Kidney (tissue), 14 donors: ENCODE results near the gene B4GALT6. TPM values are rescaled to one million over a fixed set of nuclear protein-coding genes. Genes with fewer than 3 reads are reported as not detected.

Experiments used
- DNase-seq, 5 donors: peaks; one replicate each; pipeline ENCODE4 v3.0.0-alpha.2; 2013 to 2020
- FAIRE-seq: peaks from 2 replicates; lab custom pipeline; 2012; peaks lifted over from hg19 to GRCh38; lab: Jason Lieb, UNC
- H3K27ac ChIP-seq, 2 donors: one replicate each; pipeline ENCODE4 v1.7.0; 2013; ENCODE audit warnings: low read depth in 2 of 2, low read length in 2 of 2, inconsistent platforms in 1 of 2
- H3K27me3 ChIP-seq: one replicate; pipeline ENCODE4 v1.7.1; 2013; ENCODE audit warnings: low read length, inconsistent platforms; ENCODE audit not compliant: control insufficient read depth, insufficient read depth
- H3K36me3 ChIP-seq, 3 donors: one replicate each; pipeline versions ENCODE4 v1.7.0 to v1.7.1; 2013; ENCODE audit warnings: low read length in 3 of 3, control low read depth in 1 of 3, inconsistent platforms in 1 of 3; ENCODE audit not compliant: insufficient read depth in 3 of 3, control insufficient read depth in 2 of 3
- H3K4me1 ChIP-seq, 3 donors: one replicate each; pipeline versions ENCODE4 v1.7.0 to v1.7.1; 2013; ENCODE audit warnings: low read length in 3 of 3, inconsistent platforms in 1 of 3, low read depth in 1 of 3; ENCODE audit not compliant: control insufficient read depth in 2 of 3, insufficient read depth in 2 of 3
- H3K4me3 ChIP-seq, 3 donors: one replicate each; pipeline versions ENCODE4 v1.7.0 to v1.8.1; 2013; ENCODE audit warnings: low read length in 3 of 3, control low read depth in 1 of 3, inconsistent platforms in 1 of 3
- H3K9ac ChIP-seq, 3 donors: one replicate each; pipeline versions ENCODE4 v1.7.0 to v1.7.1; 2013; ENCODE audit warnings: low read length in 3 of 3, control low read depth in 1 of 3, inconsistent platforms in 1 of 3
- H3K9me3 ChIP-seq, 3 donors: one replicate each; pipeline versions ENCODE4 v1.7.0 to v1.7.1; 2013; ENCODE audit warnings: low read length in 3 of 3, control low read depth in 1 of 3, inconsistent platforms in 1 of 3; ENCODE audit not compliant: control insufficient read depth in 2 of 3, insufficient read depth in 1 of 3
- intact Hi-C: fragments of 100-400 bp; cut with DNase I; formaldehyde crosslinking; loops from one replicate; pipeline ENCODE4 v1.11.1; 2022
- polyA plus RNA-seq: library from polyadenylated mRNA; stranded (reverse); fragments of 350-450 nt; fragmentation: Illumina TruSeq; extraction: RNeasy Lipid Tissue Mini Kit (QIAGEN cat#74804); gene quantifications from one replicate; pipeline ENCODE4 v1.2.3, GENCODE V29; 2014; ENCODE audit warnings: low read depth, low replicate concordance; ENCODE audit not compliant: insufficient read depth
- total RNA-seq: library from RNA; stranded (reverse); fragmentation: NEBNext Ultra II Directional; extraction: Animal tissue kit (Norgen Biotek cat#: 25700); gene quantifications from one replicate; pipeline ENCODE4 v1.2.1, GENCODE V29; 2021
- TF ChIP-seq, protein P1 (sequence below): IDR thresholded peaks from 3 replicates; pipeline ENCODE4 v1.5.1; 2012; ENCODE audit warnings: mild to moderate bottlenecking, moderate library complexity, borderline replicate concordance; ENCODE audit not compliant: insufficient read depth; ENCODE audit errors: extremely low read depth
- donor health status: control.
- donor health status: control.
- donor health status: control.
- donor health status: control.
- donor health status: control.
- donor health status: DM: yes; HTN: yes; CAD: no.
- donor health status: Normal renal cell carcinoma (clear cell type).

B4GALT6 gene
- total and polyA plus RNA-seq, 2 donors from 2014 or later, result 2.1 to 4.2 TPM

DNA sequence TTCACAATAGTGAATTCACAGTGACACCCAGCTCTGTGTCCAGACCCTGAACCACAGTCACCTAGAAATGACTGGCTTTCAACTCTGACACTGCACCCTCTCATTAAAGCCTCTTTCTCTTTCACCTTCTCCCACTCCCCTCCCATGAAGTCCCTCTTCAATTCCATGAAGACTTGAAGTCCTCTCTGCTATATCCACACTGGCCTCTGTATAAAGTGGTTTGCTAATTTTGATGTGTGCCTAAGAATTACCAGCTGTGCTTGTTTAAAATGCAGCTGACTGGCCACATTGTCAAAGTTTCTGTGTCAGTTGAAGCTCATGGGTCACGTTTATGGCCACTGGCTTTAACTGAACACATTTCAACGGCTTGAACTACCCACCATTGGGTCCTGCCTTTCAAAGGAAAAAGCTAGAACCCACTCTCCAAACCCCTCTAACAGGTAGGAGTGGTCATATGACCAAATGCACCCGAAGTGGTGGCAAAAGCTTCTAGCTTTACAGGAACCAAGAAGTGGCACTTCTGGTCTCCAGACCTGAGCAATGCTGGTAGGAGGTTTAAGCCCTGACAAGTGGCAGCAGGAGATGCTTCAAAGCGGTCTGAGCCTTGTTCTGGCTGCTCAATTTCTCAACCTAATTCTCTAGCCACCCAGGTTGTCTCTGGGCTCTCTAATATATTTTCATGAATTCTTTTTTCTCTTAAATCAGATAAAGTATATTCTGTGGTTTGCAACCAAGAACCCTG is 34.2 kb downstream of the B4GALT6 start:
- Histone ChIP-seq H3K9me3 (no peaks in the 10 kb centered on the region), H3K36me3 (no peaks in the 10 kb centered on the region), H3K4me3 (no peak overlapping the region), H3K9ac (no peak overlapping the region), H3K27me3 (no peaks in the 10 kb centered on the region), H3K4me1 (no peaks in the 10 kb centered on the region), H3K27ac (no peak overlapping the region)
- no peak for DNase-seq
- intact Hi-C loops, result no loop called here
- FAIRE-seq, result no peak
- TF ChIP-seq, protein P1, sequence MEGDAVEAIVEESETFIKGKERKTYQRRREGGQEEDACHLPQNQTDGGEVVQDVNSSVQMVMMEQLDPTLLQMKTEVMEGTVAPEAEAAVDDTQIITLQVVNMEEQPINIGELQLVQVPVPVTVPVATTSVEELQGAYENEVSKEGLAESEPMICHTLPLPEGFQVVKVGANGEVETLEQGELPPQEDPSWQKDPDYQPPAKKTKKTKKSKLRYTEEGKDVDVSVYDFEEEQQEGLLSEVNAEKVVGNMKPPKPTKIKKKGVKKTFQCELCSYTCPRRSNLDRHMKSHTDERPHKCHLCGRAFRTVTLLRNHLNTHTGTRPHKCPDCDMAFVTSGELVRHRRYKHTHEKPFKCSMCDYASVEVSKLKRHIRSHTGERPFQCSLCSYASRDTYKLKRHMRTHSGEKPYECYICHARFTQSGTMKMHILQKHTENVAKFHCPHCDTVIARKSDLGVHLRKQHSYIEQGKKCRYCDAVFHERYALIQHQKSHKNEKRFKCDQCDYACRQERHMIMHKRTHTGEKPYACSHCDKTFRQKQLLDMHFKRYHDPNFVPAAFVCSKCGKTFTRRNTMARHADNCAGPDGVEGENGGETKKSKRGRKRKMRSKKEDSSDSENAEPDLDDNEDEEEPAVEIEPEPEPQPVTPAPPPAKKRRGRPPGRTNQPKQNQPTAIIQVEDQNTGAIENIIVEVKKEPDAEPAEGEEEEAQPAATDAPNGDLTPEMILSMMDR, result no peak

GRCh38 chr18:31649449-31649848 is 34.9 kb downstream of the B4GALT6 start:
- H3K9me3 ChIP-seq, result no peaks in the 10 kb centered on the region
- no peaks in the 10 kb centered on the region for H3K4me1 ChIP-seq
- no peak overlapping the region for H3K4me3 ChIP-seq
- intact Hi-C loops, result no loop called here
- TF ChIP-seq, protein P1, result no peak
- FAIRE-seq, result no peak
- no peak overlapping the region for H3K9ac ChIP-seq
- no peaks in the 10 kb centered on the region for H3K36me3 ChIP-seq
- H3K27ac ChIP-seq, result no peak overlapping the region
- no peak for DNase-seq
- no peaks in the 10 kb centered on the region for H3K27me3 ChIP-seq

GRCh38 chr18:31648966-31649429 is 35.4 kb downstream of the B4GALT6 start:
- FAIRE-seq (no peak), DNase-seq (no peak)
- no peak overlapping the region for H3K4me3 ChIP-seq
- no peaks in the 10 kb centered on the region for H3K4me1 ChIP-seq
- no peaks in the 10 kb centered on the region for H3K9me3 ChIP-seq
- no peaks in the 10 kb centered on the region for H3K27me3 ChIP-seq
- TF ChIP-seq, protein P1, result no peak
- H3K9ac ChIP-seq, result no peak overlapping the region
- H3K27ac ChIP-seq, result no peak overlapping the region
- H3K36me3 ChIP-seq, result no peaks in the 10 kb centered on the region
- intact Hi-C loops, result no loop called here
